H1 (cell line): ENCODE measurements around the gene RFX3.

Experiments used
- EP300 ChIP-seq, 2 experiments: IDR thresholded peaks; 1 replicate in 1 of 2; 2 replicates in 1 of 2; pipeline ENCODE4 v1.6.1; 2011 to 2012; ENCODE audit warnings: low read depth in 2 of 2, low read length in 2 of 2, mild to moderate bottlenecking in 2 of 2, borderline replicate concordance in 1 of 2, inconsistent platforms in 1 of 2, moderate library complexity in 1 of 2
- POLR2A ChIP-seq, 2 experiments: IDR thresholded peaks; 1 replicate in 1 of 2; 2 replicates in 1 of 2; pipeline ENCODE4 v1.6.1; 2011; ENCODE audit warnings: low read depth in 2 of 2, low read length in 2 of 2, mild to moderate bottlenecking in 2 of 2; ENCODE audit errors: control extremely low read depth in 1 of 2

DNA sequence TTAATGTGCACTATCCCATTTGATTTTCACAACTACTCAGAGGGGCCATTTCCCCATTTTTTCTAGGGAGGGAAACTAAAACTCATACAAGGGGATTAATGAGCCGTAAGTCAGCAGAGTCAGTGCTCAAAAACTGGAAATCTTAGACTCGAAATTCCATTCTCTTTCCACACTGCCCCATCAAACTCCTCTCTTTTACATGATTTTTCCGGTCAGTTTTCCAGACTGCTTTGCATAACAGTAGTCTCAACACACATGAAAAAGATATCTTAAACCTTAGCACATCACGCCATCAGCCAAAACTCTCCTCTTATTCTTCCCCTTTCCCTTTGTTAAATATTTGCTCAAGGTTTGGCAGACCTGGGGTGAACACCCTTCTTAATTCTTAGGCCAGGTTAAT, 332.0 kb downstream of the RFX3 start:
- TF ChIP-seq POLR2A (IDR thresholded peaks at IDR 0.05; ENCODE audit: control extremely low read depth in 1 of 2, low read depth in 2 of 2, low read length in 2 of 2) (no peak), EP300 (IDR thresholded peaks at IDR 0.05; ENCODE audit: borderline replicate concordance in 1 of 2, low read depth in 2 of 2, low read length in 2 of 2) (no peak)
